ENCODE data around the gene PIBF1.

Gene PIBF1

DNA sequence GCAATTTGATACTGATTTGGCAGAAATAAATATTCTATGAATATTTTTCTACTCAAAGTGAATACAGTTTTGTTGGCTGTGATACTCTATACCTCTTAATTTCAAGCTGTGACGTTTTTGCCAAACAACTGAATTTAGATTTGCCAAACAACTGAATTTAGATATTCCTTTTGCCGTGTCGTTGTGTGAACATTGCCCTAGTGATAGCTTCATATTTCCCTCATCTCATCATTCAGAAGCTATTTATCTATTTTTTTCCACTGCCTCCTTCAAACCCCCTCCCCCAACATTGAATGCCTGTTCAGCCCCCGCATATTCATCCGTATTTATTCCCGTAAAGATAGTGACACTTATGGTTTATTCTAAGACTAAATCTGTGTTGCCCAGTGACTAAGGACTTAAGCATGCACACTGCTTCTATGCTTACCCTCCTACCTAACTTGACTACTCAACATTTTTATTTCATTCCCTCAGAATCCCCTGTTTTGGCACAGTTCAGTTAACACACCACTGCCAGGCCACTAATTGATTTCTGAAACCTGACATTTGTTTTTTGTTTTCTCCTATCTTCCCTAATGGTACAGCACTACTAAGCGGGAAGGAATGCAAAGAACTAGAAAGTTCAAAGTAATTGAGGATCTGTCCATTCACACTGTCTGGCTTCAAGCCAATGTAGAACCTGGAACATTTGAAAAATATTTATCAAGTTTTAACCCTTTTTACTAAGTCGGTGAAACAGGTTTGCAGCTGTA is 274.1 kb downstream of the PIBF1 start:
- H3K36me3 ChIP-seq: no peaks in the 10 kb centered on the region
- no peaks in the 10 kb centered on the region for H3K9me3 ChIP-seq
- H3K4me3 ChIP-seq: no peak overlapping the region
- no peak overlapping the region for H3K9ac ChIP-seq
- no peak for TF ChIP-seq Cebpa-rat (IDR thresholded peaks at IDR 0.05)
- H3K27me3 ChIP-seq: peaks cover 49% of the 10 kb centered on the region
- H3K4me2 ChIP-seq: no peak overlapping the region
- peaks cover 13% of the 10 kb centered on the region for H4K20me1 ChIP-seq
- no peak overlapping the region for H3K27ac ChIP-seq
- H3K4me1 ChIP-seq: peaks cover 8% of the 10 kb centered on the region; the same call in 1 of the 2 replicates

DNA sequence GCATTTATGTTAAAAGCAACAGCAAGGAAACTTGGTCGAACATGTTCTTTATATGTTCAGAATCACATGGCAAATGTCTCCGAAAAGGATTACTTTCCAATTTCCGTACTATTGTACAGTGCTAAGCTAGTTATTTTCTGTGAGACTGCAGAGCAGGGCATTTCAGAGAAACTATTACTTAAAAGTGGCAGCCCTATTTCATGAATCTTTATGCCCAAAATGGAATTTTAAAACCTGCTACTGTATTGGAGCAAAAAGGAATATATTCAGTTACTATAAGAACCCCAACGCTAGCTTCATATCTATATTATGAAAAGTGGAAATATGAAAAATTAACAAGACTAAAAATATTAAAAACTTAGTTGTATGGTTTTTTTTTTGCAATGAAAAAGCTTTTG is 274.6 kb downstream of the PIBF1 start:
- no peak overlapping the region for H3K4me3 ChIP-seq
- no peak for TF ChIP-seq Cebpa-rat (IDR thresholded peaks at IDR 0.05)
- H3K27me3 ChIP-seq: peaks cover 54% of the 10 kb centered on the region
- H3K4me2 ChIP-seq: no peak overlapping the region
- no peak overlapping the region for H3K9ac ChIP-seq
- peaks cover 18% of the 10 kb centered on the region for H4K20me1 ChIP-seq
- H3K4me1 ChIP-seq: peaks cover 8% of the 10 kb centered on the region; the same call in 1 of the 2 replicates
- no peaks in the 10 kb centered on the region for H3K36me3 ChIP-seq
- no peaks in the 10 kb centered on the region for H3K9me3 ChIP-seq
- no peak overlapping the region for H3K27ac ChIP-seq

DNA sequence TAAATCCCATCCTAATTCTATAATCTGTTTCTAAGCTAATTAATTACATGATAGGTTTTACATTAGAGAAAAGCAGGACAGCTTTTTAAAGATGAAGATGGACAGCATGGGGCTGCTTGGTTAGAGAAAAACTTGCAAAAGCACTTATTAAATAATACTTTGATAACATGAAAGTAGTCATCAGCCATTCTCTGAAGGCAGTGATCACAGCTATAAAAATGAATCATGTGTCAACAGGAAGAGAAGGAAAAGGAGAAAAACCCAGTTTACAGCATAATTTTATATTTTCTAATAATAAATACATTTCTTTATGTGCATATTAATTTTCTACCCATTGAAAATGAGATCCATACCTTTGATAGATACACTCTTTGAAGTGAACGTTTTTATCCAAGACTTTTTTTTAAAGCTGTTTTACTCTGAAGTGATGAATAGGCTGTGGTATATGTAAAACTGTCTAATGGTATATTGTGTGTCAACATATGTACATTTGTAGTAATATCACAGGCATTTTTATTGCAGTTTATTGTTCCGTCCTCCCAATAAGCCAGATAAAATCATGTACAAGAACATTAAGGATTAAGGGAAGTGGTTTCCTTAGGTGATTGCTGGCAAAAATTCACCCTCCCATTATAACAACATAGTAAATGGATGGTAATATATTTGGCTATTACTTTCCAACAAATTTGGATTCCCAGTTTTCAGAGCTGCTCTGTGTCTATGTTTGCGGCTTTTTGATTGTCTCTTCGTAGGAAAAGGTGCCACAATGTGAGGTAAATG is 275.5 kb downstream of the PIBF1 start:
- Histone ChIP-seq H3K4me1 (peaks cover 8% of the 10 kb centered on the region; the same call in 1 of the 2 replicates), H3K9ac (no peak overlapping the region), H3K36me3 (no peaks in the 10 kb centered on the region), H4K20me1 (peaks cover 20% of the 10 kb centered on the region), H3K27me3 (peaks cover 63% of the 10 kb centered on the region), H3K4me2 (no peak overlapping the region), H3K9me3 (no peaks in the 10 kb centered on the region), H3K4me3 (no peak overlapping the region), H3K27ac (no peak overlapping the region)
- TF ChIP-seq Cebpa-rat (IDR thresholded peaks at IDR 0.05): no peak

DNA sequence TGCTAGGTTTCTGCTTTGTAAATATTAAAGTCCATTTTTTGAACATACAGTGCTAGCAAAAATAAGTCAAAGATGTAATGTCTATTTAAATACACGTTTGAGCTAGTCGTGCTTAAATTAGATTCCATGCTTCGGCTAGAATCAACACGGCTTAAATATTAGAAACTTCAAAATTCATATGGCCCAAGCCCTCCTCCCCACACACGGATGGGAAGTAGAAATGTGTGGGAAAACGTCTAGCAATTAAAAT is 276.1 kb downstream of the PIBF1 start:
- peaks cover 20% of the 10 kb centered on the region for H4K20me1 ChIP-seq
- peaks cover 8% of the 10 kb centered on the region; the same call in 1 of the 2 replicates for H3K4me1 ChIP-seq
- H3K9me3 ChIP-seq: no peaks in the 10 kb centered on the region
- no peak overlapping the region for H3K4me2 ChIP-seq
- peaks cover 63% of the 10 kb centered on the region for H3K27me3 ChIP-seq
- H3K27ac ChIP-seq: no peak overlapping the region
- H3K4me3 ChIP-seq: no peak overlapping the region
- no peak overlapping the region for H3K9ac ChIP-seq
- H3K36me3 ChIP-seq: no peaks in the 10 kb centered on the region
- TF ChIP-seq Cebpa-rat (IDR thresholded peaks at IDR 0.05): no peak

DNA sequence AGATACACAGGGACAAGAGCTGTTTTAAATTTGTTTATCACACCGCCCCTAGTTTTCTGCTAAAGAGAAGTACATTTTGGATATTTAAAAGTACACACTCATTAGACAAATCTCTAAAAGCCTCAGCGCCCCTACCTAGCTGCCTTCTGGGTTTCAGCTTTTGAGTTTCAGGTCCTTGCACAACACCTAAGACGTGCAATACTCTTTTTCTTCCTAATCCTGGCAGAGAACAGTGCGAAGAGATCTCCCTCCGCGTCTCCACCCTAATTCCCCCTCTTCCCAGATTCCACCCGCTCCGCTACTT is 276.5 kb downstream of the PIBF1 start:
- peaks cover 20% of the 10 kb centered on the region for H4K20me1 ChIP-seq
- H3K4me2 ChIP-seq: peak overlapping the region; percentile 98
- no peak overlapping the region for H3K27ac ChIP-seq
- H3K9ac ChIP-seq: no peak overlapping the region
- peak overlapping the region; percentile 74 for H3K4me3 ChIP-seq
- peaks cover 63% of the 10 kb centered on the region for H3K27me3 ChIP-seq
- no peak for TF ChIP-seq Cebpa-rat (IDR thresholded peaks at IDR 0.05)
- H3K9me3 ChIP-seq: no peaks in the 10 kb centered on the region
- no peaks in the 10 kb centered on the region for H3K36me3 ChIP-seq
- H3K4me1 ChIP-seq: peaks cover 8% of the 10 kb centered on the region; the same call in 1 of the 2 replicates

DNA sequence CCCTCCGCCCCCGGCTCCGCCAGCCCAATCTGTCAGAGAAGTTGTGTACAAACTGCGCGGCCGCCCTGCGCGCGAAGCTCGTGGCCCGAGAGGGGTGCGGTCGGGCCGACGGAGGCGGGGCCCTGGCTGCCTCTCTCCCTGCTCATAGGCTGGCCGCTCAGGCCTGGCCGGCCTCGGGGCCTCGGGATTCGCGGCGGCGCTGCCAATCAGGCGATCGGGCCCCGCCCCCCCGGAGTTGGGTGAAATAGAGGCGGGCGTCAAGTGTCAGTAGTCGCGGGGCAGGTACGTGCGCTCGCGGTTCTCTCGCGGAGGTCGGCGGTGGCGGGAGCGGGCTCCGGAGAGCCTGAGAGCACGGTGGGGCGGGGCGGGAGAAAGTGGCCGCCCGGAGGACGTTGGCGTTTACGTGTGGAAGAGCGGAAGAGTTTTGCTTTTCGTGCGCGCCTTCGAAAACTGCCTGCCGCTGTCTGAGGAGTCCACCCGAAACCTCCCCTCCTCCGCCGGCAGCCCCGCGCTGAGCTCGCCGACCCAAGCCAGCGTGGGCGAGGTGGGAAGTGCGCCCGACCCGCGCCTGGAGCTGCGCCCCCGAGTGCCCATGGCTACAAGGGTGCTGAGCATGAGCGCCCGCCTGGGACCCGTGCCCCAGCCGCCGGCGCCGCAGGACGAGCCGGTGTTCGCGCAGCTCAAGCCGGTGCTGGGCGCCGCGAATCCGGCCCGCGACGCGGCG is 277.0 kb downstream of the PIBF1 start, which contains the start of gene KLF5:
KLF5 (plus strand) TSS at position 270 of the 724 bp plus-strand sequence; CDS start at position 593, 323 bp downstream.
- peaks cover 63% of the 10 kb centered on the region for H3K27me3 ChIP-seq

DNA sequence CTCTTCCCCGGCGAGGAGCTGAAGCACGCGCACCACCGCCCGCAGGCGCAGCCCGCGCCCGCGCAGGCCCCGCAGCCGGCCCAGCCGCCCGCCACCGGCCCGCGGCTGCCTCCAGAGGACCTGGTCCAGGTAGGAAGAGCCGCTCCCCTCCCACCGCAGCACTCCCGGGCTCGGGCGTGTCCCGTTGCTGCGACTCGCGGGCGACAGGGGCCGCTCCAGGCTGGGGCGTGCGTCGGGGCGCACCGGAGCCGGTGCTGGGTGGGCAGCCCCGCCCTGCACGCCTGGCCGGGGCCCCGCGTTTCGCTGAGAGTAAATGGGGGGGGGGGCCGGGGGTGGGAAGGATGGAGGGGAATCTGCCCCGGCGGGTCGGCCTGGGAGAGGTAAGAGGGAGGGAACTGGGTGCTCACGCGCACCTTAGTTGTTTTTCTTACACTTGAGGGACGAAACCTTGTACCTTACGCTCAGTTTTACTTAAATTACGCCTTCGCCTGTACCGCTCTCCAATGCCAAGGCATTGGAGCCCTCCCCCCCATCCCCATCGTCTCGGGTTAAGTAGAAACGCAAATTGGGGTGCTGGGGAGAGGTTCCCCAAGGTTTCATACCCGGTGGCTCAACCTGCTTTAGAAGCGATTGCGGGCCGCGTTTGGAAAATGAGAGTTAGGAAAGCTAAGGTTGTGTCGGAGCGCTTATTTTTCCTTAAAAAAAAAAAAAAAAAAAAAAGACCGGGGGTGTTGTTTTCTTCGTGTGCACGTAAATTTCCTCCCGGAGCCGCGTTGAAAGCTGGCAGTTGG is 277.7 kb downstream of the PIBF1 start:
- Histone ChIP-seq H3K27ac (no peak overlapping the region), H3K4me2 (peak overlapping the region; percentile 98), H3K36me3 (no peaks in the 10 kb centered on the region), H3K27me3 (peaks cover 63% of the 10 kb centered on the region), H3K4me3 (peak overlapping the region; percentile 74), H3K4me1 (peaks cover 8% of the 10 kb centered on the region; the same call in 1 of the 2 replicates), H3K9ac (0 out of 2 replicates have a peak overlapping the region, but pooled peaks have one; percentile 48), H4K20me1 (peaks cover 20% of the 10 kb centered on the region), H3K9me3 (no peaks in the 10 kb centered on the region)
- TF ChIP-seq Cebpa-rat (IDR thresholded peaks at IDR 0.05): no peak

More for the DNA sequence above, 277.0 kb downstream of the PIBF1 start, which contains the start of gene KLF5:
- Histone ChIP-seq H3K36me3 (no peaks in the 10 kb centered on the region), H3K27ac (no peak within 1 kb of the TSS), H3K4me3 (peak within 1 kb of the TSS; percentile 74), H4K20me1 (peaks cover 20% of the 10 kb centered on the region), H3K4me2 (peak within 1 kb of the TSS; percentile 98), H3K9ac (0 out of 2 replicates have a peak within 1 kb of the TSS, but pooled peaks have one; percentile 48), H3K4me1 (peaks cover 8% of the 10 kb centered on the region; the same call in 1 of the 2 replicates), H3K9me3 (no peaks in the 10 kb centered on the region)
- TF ChIP-seq Cebpa-rat (IDR thresholded peaks at IDR 0.05): no peak

DNA sequence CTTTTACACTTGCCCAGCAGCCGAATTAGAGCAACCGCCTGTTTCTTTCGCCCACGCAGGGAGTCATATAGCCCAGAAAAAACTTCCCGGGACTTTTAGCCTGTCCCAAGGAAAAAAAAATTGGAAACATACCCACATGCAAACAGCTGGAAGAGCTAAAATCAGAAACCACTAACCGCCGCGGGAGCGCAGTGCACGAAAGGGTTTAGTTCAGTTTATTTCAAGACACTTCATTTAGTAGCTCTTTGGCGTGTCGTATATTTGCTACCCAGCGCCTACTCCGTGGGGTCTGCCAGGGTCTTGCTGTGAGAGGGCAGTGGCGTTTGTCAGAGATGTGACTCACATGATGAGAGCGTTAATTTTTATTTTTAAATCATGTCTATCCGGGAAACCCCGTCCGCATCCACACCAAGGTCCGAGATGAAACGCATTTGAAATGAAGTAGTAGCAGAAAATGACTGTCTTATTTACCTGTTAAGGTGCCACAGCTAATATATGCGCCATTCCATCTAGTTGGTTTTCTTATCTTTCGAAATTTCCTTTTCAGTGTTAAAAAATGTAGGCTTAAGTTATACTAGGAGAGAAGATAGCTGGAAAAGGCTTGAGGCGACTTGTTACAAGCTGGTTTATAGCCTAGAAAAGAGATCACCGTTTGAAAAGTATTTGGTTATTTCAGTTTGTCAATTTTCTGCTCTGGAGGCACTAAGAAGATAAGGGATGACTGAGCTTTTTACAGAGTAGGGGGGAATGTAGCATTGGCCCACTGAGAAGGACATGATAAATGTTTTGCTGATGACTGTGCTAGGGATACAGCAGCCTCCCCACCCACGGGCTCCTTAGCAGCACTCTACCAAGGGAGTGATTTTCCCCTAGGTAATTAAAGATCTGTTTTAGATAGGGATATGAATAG is 278.6 kb downstream of the PIBF1 start:
- peaks cover 20% of the 10 kb centered on the region for H4K20me1 ChIP-seq
- H3K9me3 ChIP-seq: no peaks in the 10 kb centered on the region
- TF ChIP-seq Cebpa-rat (IDR thresholded peaks at IDR 0.05): no peak
- H3K4me2 ChIP-seq: peak overlapping the region; percentile 98
- H3K9ac ChIP-seq: no peak overlapping the region
- H3K4me3 ChIP-seq: peak overlapping the region; percentile 74; the same call in 1 of the 2 replicates
- no peak overlapping the region for H3K27ac ChIP-seq
- peaks cover 63% of the 10 kb centered on the region for H3K27me3 ChIP-seq
- no peaks in the 10 kb centered on the region for H3K36me3 ChIP-seq
- H3K4me1 ChIP-seq: peaks cover 8% of the 10 kb centered on the region; the same call in 1 of the 2 replicates
